Heart left ventricle (tissue), 16 donors: ENCODE results near the gene RFX4. TPM values are rescaled to one million over a fixed set of nuclear protein-coding genes. Genes with fewer than 3 reads are reported as not detected.
"Not testable (repeated sequence)": the region's sequence is repeated elsewhere in the genome, so short reads cannot be mapped to it uniquely, and the experiment has no call there.

Experiments used
- ATAC-seq, 4 donors: fragments of 200-7000 bp; cut with Tn5 transposase; one replicate each; pipeline ENCODE4 v1.9.1; 2020 to 2022; ENCODE audit warnings: moderate library complexity in 4 of 4, mild to moderate bottlenecking in 3 of 4, moderate number of reproducible peaks in 1 of 4
- DNase-seq, 5 donors: peaks; one replicate each; pipeline ENCODE4 v3.0.0-alpha.2; 2020
- H3K27ac ChIP-seq, 12 donors: fragments of 200-600 bp; sonication (generic) in 4 of 12; one replicate each; pipeline versions ENCODE4 v1.5.0 to v1.8.0; 2016 to 2022; ENCODE audit warnings: mild to moderate bottlenecking in 2 of 12
- H3K27me3 ChIP-seq, 9 donors: fragments of 200-600 bp; sonication (generic) in 2 of 9; one replicate each; pipeline versions ENCODE4 v1.5.1 to v1.8.0; 2016 to 2022; ENCODE audit warnings: mild to moderate bottlenecking in 3 of 9
- H3K36me3 ChIP-seq, 9 donors: fragments of 200-600 bp; sonication (generic) in 2 of 9; one replicate each; pipeline versions ENCODE4 v1.5.0 to v1.8.0; 2018 to 2022; ENCODE audit warnings: mild to moderate bottlenecking in 2 of 9
- H3K4me1 ChIP-seq, 12 donors: fragments of 200-600 bp; sonication (generic) in 4 of 12; one replicate each; pipeline versions ENCODE4 v1.5.0 to v1.8.0; 2016 to 2022; ENCODE audit warnings: mild to moderate bottlenecking in 3 of 12
- H3K4me3 ChIP-seq, 12 donors: fragments of 200-600 bp; sonication (generic) in 4 of 12; one replicate each; pipeline versions ENCODE4 v1.5.0 to v1.8.0; 2017 to 2022; ENCODE audit warnings: mild to moderate bottlenecking in 9 of 12, moderate library complexity in 4 of 12
- H3K9me3 ChIP-seq, 12 donors: fragments of 200-600 bp; sonication (generic) in 4 of 12; one replicate each; pipeline versions ENCODE4 v1.5.0 to v1.8.0; 2016 to 2022; ENCODE audit warnings: mild to moderate bottlenecking in 1 of 12
- POLR2A ChIP-seq, 2 donors: fragments of 450-650 bp; IDR thresholded peaks; one replicate each; pipeline ENCODE4 v1.6.1; 2017; ENCODE audit warnings: antibody characterized with exemption in 2 of 2, mild to moderate bottlenecking in 2 of 2, moderate library complexity in 2 of 2
- WGBS, 4 donors: extraction: QIAGEN DNeasy Blood & Tissue Kit in 2 of 4; methylation state at CpG; one replicate each; pipeline versions ENCODE4 v1.1.5 to v1.1.7; 2013 to 2018; 5-methylcytosine and 5-hydroxymethylcytosine counted together
- intact Hi-C, 10 donors: fragments of 100-400 bp; cut with DNase I; formaldehyde crosslinking; loops; one replicate each; pipeline versions ENCODE4 v1.11.1 to v1.14.2; 2022
- polyA plus RNA-seq, 2 donors: library from polyadenylated mRNA; stranded (reverse); fragments of 200-250 nt; gene quantifications; one replicate each; pipeline ENCODE4 v1.2.3, GENCODE V29; 2013
- total RNA-seq, 9 donors: library from RNA; depleted of rRNA in 2 of 9; stranded (reverse); fragments of >200 nt in 2 of 9; fragmentation: NEBNext Ultra II Directional in 3 of 9; extraction: Animal tissue kit (Norgen Biotek cat#: 25700) in 3 of 9; gene quantifications; one replicate each; pipeline versions ENCODE4 v1.1.0 to v1.2.4, GENCODE V29; 2016 to 2023
- TF ChIP-seq, protein P1 (sequence below), 12 donors: fragments of 200-600 bp; sonication (generic) in 4 of 12; IDR thresholded peaks; one replicate each; pipeline versions ENCODE4 v1.5.0 to v1.8.0; 2018 to 2022; ENCODE audit warnings: antibody characterized with exemption in 12 of 12, mild to moderate bottlenecking in 5 of 12
- donor health status: ischemic (EF 13 %, LVEDD 7.1; RV severe dilation, severe dysfunction).
- donor health status: healthy with polysubstance abuse.
- donor health status: DM: no; HTN: yes; CAD: no.
- donor health status: DM: no; HTN: no; CAD: no.
- donor health status: ischemic (EF 25% LVEDD 6.9; RV normal size, moderate dysfunction).
- donor health status: ischemic (EF 25% LVEDD 5.7; RV mildly dilated, moderate dysfunction).
- donor health status: healthy.
- donor health status: DM: yes; HTN: yes; CAD: no.
- donor health status: ischemic (EF 35%, LVEDD 5.7; RV mildly dilated, moderate dysfunction).
- donor health status: nonischemic (EF 11% LVEDD 7.7; RV severe dilation, severe dysfunction).
- donor health status: DM: yes; HTN: yes; CAD: no.
- donor health status: PGD.
- donor health status: ischemic (EF 29% LVEDD 5.4; RV normal size, mild dysfunction).
- donor health status: nonischemic (EF 23%, LVEDD 6.1; RV moderate dilation, normal function).

RFX4 gene
- total and polyA plus RNA-seq, 11 donors: 0.09 TPM; not detected in 9

DNA sequence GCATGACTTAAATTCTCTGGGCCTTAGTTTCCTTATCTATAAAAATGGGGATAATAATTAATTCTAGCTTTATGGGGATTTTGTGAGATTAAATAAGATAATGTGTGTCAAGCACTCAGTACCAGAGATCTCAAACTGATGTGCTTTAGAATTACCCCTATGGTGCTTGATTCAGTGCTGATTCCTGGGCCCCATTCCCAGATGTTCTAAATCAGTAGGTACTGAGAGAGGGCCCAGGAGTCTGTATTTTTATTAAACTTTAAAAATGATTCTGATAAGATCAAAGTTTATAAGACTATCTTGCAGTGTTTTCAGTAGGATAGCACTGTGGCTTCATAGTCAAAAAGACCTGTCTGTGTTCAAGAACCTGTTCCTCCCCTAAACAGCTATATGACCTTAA lies 102.6 kb downstream of the RFX4 start:
- no peak for TF ChIP-seq POLR2A (IDR thresholded peaks at IDR 0.05)
- TF ChIP-seq, protein P1, sequence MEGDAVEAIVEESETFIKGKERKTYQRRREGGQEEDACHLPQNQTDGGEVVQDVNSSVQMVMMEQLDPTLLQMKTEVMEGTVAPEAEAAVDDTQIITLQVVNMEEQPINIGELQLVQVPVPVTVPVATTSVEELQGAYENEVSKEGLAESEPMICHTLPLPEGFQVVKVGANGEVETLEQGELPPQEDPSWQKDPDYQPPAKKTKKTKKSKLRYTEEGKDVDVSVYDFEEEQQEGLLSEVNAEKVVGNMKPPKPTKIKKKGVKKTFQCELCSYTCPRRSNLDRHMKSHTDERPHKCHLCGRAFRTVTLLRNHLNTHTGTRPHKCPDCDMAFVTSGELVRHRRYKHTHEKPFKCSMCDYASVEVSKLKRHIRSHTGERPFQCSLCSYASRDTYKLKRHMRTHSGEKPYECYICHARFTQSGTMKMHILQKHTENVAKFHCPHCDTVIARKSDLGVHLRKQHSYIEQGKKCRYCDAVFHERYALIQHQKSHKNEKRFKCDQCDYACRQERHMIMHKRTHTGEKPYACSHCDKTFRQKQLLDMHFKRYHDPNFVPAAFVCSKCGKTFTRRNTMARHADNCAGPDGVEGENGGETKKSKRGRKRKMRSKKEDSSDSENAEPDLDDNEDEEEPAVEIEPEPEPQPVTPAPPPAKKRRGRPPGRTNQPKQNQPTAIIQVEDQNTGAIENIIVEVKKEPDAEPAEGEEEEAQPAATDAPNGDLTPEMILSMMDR (IDR thresholded peaks at IDR 0.05): no peak
- ATAC-seq (no peak), DNase-seq (no peak)
- H3K9me3 ChIP-seq: no peaks in the 10 kb centered on the region
- no peaks in the 10 kb centered on the region for H3K4me1 ChIP-seq
- H3K27me3 ChIP-seq: no peaks in the 10 kb centered on the region
- no peaks in the 10 kb centered on the region for H3K36me3 ChIP-seq
- no peak overlapping the region for H3K4me3 ChIP-seq
- H3K27ac ChIP-seq: no peak overlapping the region
- intact Hi-C loops: loop anchor here in 3 of 10 donors (10.0 kb wide), 2 partner anchors 159 to 229 kb away; no protein-coding TSS in a partner anchor

DNA sequence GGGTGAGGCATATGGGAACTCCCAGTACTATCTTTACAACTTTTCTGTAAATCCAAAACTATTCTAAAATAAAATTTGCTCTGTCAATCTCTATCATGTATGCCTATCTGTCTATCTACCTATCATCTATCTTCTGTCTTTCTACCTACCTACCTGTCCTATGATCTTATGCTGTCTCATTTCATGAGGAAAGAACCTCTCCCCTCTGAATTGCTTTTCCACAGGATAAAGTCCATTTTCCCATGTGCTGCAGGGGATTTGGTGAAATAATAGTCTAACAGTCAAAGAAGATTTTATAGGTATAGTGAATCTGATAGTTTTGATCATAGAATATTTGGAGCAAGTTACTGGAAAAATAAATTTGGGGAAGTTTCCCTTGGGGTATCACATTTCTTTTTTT lies 104.9 kb downstream of the RFX4 start:
- DNase-seq: no peak
- Histone ChIP-seq H3K4me1 (no peaks in the 10 kb centered on the region), H3K9me3 (no peaks in the 10 kb centered on the region), H3K27ac (no peak overlapping the region), H3K27me3 (no peaks in the 10 kb centered on the region), H3K4me3 (no peak overlapping the region), H3K36me3 (no peaks in the 10 kb centered on the region)
- ATAC-seq: no peak
- no peak for TF ChIP-seq POLR2A (IDR thresholded peaks at IDR 0.05)
- TF ChIP-seq, protein P1 (IDR thresholded peaks at IDR 0.05): no peak
- intact Hi-C loops: loop anchor here in 3 of 10 donors (10.0 kb wide), 2 partner anchors 157 to 227 kb away; no protein-coding TSS in a partner anchor

DNA sequence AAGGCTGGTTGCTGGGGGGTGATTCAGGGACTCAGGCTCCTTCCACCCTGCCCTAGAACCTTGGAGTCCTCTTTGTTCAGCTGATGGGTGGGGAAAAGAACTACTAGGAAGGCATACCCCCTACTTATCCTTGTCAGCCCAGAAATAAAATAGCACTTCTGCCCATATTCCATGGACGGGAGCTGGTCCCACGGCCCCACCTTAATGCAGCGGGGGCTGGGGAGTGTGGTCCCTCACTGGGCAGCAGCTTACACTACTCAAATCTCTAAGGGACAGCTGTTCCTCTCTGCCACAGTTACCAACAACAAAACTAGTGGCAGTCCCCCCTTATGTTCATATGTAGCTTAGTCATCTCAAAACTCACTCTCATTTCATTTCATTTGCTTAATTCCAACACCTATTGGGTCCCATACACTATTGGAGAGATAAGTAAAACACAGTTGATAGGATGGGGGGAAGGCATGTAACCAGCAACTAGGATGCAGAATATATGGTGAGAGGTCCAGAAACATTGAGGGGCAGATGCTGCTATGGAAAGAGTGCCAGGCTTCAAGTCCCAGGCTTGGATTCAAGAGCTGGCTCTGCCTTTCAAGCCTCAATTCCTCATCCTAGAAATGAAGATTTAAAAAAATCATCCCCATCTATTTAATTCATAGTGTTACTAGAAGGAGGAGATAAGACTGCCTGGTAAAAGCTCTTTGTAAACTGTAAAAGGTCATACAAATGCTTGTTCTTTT lies 107.9 kb downstream of the RFX4 start:
- no peak for DNase-seq
- Histone ChIP-seq H3K27me3 (no peaks in the 10 kb centered on the region), H3K4me1 (no peaks in the 10 kb centered on the region), H3K27ac (no peak overlapping the region), H3K4me3 (no peak overlapping the region), H3K36me3 (no peaks in the 10 kb centered on the region), H3K9me3 (no peaks in the 10 kb centered on the region)
- intact Hi-C loops: no loop called here
- no peak for ATAC-seq
- TF ChIP-seq, protein P1 (IDR thresholded peaks at IDR 0.05): no peak
- no peak for TF ChIP-seq POLR2A (IDR thresholded peaks at IDR 0.05)
- 87 to 91% (median 90%) methylated on average over 3 of the region's 3 CpGs for WGBS, 4 donors

DNA sequence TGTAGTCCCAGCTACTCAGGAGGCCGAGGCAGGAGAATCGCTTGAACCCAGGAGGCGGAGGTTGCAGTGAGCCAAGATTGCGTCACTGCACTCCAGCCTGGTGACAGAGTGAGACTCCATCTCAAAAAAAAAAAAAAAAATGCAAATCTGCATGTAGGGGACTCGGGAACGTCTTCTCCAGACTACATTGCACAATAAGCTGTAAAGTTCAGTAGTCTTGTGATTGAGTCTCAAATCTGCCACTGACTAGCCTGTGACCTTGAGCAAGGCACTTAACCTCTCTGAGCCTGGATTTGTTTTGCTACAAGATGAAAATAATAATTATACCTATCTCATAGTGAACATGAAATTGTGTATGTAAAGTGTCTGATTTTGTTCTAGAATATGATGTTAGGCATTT lies 109.2 kb downstream of the RFX4 start:
- ATAC-seq, intact Hi-C loops, H3K27me3 ChIP-seq, DNase-seq, H3K4me1 ChIP-seq, H3K9me3 ChIP-seq, H3K4me3 ChIP-seq, H3K36me3 ChIP-seq, H3K27ac ChIP-seq: not testable (repeated sequence)
- WGBS, 4 donors: 82 to 92% (median 87%) methylated on average over 6 of the region's 6 CpGs
